Heart left ventricle (tissue), 16 donors: ENCODE results near the gene PPP4R2. TPM values are rescaled to one million over a fixed set of nuclear protein-coding genes. Genes with fewer than 3 reads are reported as not detected.

Source experiments
- ATAC-seq, 4 donors: fragments of 200-7000 bp; cut with Tn5 transposase; one replicate each; pipeline ENCODE4 v1.9.1; 2020 to 2022; ENCODE audit warnings: moderate library complexity in 4 of 4, mild to moderate bottlenecking in 3 of 4, moderate number of reproducible peaks in 1 of 4
- DNase-seq, 5 donors: peaks; one replicate each; pipeline ENCODE4 v3.0.0-alpha.2; 2020
- H3K27ac ChIP-seq, 12 donors: fragments of 200-600 bp; sonication (generic) in 4 of 12; one replicate each; pipeline versions ENCODE4 v1.5.0 to v1.8.0; 2016 to 2022; ENCODE audit warnings: mild to moderate bottlenecking in 2 of 12
- H3K27me3 ChIP-seq, 9 donors: fragments of 200-600 bp; sonication (generic) in 2 of 9; one replicate each; pipeline versions ENCODE4 v1.5.1 to v1.8.0; 2016 to 2022; ENCODE audit warnings: mild to moderate bottlenecking in 3 of 9
- H3K36me3 ChIP-seq, 9 donors: fragments of 200-600 bp; sonication (generic) in 2 of 9; one replicate each; pipeline versions ENCODE4 v1.5.0 to v1.8.0; 2018 to 2022; ENCODE audit warnings: mild to moderate bottlenecking in 2 of 9
- H3K4me1 ChIP-seq, 12 donors: fragments of 200-600 bp; sonication (generic) in 4 of 12; one replicate each; pipeline versions ENCODE4 v1.5.0 to v1.8.0; 2016 to 2022; ENCODE audit warnings: mild to moderate bottlenecking in 3 of 12
- H3K4me3 ChIP-seq, 12 donors: fragments of 200-600 bp; sonication (generic) in 4 of 12; one replicate each; pipeline versions ENCODE4 v1.5.0 to v1.8.0; 2017 to 2022; ENCODE audit warnings: mild to moderate bottlenecking in 9 of 12, moderate library complexity in 4 of 12
- H3K9me3 ChIP-seq, 12 donors: fragments of 200-600 bp; sonication (generic) in 4 of 12; one replicate each; pipeline versions ENCODE4 v1.5.0 to v1.8.0; 2016 to 2022; ENCODE audit warnings: mild to moderate bottlenecking in 1 of 12
- POLR2A ChIP-seq, 2 donors: fragments of 450-650 bp; IDR thresholded peaks; one replicate each; pipeline ENCODE4 v1.6.1; 2017; ENCODE audit warnings: antibody characterized with exemption in 2 of 2, mild to moderate bottlenecking in 2 of 2, moderate library complexity in 2 of 2
- WGBS, 4 donors: extraction: QIAGEN DNeasy Blood & Tissue Kit in 2 of 4; methylation state at CpG; one replicate each; pipeline versions ENCODE4 v1.1.5 to v1.1.7; 2013 to 2018; 5-methylcytosine and 5-hydroxymethylcytosine counted together
- intact Hi-C, 10 donors: fragments of 100-400 bp; cut with DNase I; formaldehyde crosslinking; loops; one replicate each; pipeline versions ENCODE4 v1.11.1 to v1.14.2; 2022
- polyA plus RNA-seq, 2 donors: library from polyadenylated mRNA; stranded (reverse); fragments of 200-250 nt; gene quantifications; one replicate each; pipeline ENCODE4 v1.2.3, GENCODE V29; 2013
- total RNA-seq, 9 donors: library from RNA; depleted of rRNA in 2 of 9; stranded (reverse); fragments of >200 nt in 2 of 9; fragmentation: NEBNext Ultra II Directional in 3 of 9; extraction: Animal tissue kit (Norgen Biotek cat#: 25700) in 3 of 9; gene quantifications; one replicate each; pipeline versions ENCODE4 v1.1.0 to v1.2.4, GENCODE V29; 2016 to 2023
- TF ChIP-seq, protein P1 (sequence below), 12 donors: fragments of 200-600 bp; sonication (generic) in 4 of 12; IDR thresholded peaks; one replicate each; pipeline versions ENCODE4 v1.5.0 to v1.8.0; 2018 to 2022; ENCODE audit warnings: antibody characterized with exemption in 12 of 12, mild to moderate bottlenecking in 5 of 12
- donor health status: ischemic (EF 13 %, LVEDD 7.1; RV severe dilation, severe dysfunction).
- donor health status: healthy with polysubstance abuse.
- donor health status: DM: no; HTN: yes; CAD: no.
- donor health status: DM: no; HTN: no; CAD: no.
- donor health status: ischemic (EF 25% LVEDD 6.9; RV normal size, moderate dysfunction).
- donor health status: ischemic (EF 25% LVEDD 5.7; RV mildly dilated, moderate dysfunction).
- donor health status: healthy.
- donor health status: DM: yes; HTN: yes; CAD: no.
- donor health status: ischemic (EF 35%, LVEDD 5.7; RV mildly dilated, moderate dysfunction).
- donor health status: nonischemic (EF 11% LVEDD 7.7; RV severe dilation, severe dysfunction).
- donor health status: DM: yes; HTN: yes; CAD: no.
- donor health status: PGD.
- donor health status: ischemic (EF 29% LVEDD 5.4; RV normal size, mild dysfunction).
- donor health status: nonischemic (EF 23%, LVEDD 6.1; RV moderate dilation, normal function).

Gene PPP4R2
- total and polyA plus RNA-seq, 11 donors, result 17.0 to 69.7 (median 48.1) TPM

DNA sequence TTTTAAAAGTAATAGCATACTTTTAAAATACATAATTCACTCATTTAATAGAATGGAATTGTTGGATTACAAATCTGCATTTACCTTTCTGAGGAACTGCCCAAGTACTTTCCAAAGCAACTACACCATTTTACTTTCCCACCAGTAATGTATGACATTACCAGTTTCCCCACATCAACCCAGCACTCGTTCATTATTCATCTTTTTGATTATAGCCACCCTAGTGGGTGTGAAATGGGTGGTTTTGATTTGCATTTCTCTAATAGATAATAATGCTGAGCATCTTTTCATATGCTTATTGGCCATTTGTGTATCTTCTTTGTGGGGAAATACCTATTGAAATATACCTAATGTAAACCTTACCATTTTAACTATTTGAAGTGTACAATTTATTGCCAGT, 46.8 kb downstream of the PPP4R2 start:
- ATAC-seq (no peak), DNase-seq (no peak)
- Histone ChIP-seq H3K27ac (no peak overlapping the region), H3K4me3 (no peak overlapping the region), H3K36me3 (peaks cover 0 to 11% (median 3%) of the 10 kb centered on the region in 9 donors), H3K4me1 (peaks cover under 1 to 69% (median 41%) of the 10 kb centered on the region in 12 donors), H3K27me3 (no peaks in the 10 kb centered on the region), H3K9me3 (no peaks in the 10 kb centered on the region)
- no peak for TF ChIP-seq POLR2A (IDR thresholded peaks at IDR 0.05)
- TF ChIP-seq, protein P1, sequence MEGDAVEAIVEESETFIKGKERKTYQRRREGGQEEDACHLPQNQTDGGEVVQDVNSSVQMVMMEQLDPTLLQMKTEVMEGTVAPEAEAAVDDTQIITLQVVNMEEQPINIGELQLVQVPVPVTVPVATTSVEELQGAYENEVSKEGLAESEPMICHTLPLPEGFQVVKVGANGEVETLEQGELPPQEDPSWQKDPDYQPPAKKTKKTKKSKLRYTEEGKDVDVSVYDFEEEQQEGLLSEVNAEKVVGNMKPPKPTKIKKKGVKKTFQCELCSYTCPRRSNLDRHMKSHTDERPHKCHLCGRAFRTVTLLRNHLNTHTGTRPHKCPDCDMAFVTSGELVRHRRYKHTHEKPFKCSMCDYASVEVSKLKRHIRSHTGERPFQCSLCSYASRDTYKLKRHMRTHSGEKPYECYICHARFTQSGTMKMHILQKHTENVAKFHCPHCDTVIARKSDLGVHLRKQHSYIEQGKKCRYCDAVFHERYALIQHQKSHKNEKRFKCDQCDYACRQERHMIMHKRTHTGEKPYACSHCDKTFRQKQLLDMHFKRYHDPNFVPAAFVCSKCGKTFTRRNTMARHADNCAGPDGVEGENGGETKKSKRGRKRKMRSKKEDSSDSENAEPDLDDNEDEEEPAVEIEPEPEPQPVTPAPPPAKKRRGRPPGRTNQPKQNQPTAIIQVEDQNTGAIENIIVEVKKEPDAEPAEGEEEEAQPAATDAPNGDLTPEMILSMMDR (IDR thresholded peaks at IDR 0.05), result no peak
- WGBS, 4 donors, result 54 to 77% (median 68%) methylated on average over 1 of the region's 1 CpG
- intact Hi-C loops, result loop anchor here in 1 of 10 donors (5.0 kb wide), 1 partner anchor 46 kb away; the partner anchor contains the start of gene PPP4R2

DNA sequence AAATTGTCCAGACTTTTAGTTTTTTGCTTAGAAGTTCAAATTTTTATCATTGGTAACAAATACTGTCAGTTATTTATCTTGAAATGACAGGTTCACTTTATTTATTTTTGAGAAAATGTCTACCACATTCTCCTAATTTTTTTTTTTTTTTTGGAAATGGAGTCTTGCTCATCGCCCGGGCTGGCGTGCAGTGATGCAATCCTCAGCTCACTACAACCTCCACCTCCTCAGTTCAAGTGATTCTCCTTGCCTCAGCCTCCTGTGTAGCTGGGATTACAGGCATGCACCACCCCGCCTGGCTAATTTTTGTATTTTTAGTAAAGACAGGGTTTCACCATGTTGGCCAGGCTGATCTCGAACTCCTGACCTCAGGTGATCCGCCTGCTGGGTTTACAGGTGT, 48.8 kb downstream of the PPP4R2 start:
- ATAC-seq (no peak), DNase-seq (no peak)
- Histone ChIP-seq H3K36me3 (peaks cover 0 to 24% (median 13%) of the 10 kb centered on the region in 9 donors), H3K4me3 (no peak overlapping the region), H3K4me1 (peaks cover 0 to 60% (median 34%) of the 10 kb centered on the region in 12 donors), H3K27ac (no peak overlapping the region), H3K27me3 (no peaks in the 10 kb centered on the region), H3K9me3 (no peaks in the 10 kb centered on the region)
- intact Hi-C loops, result no loop called here
- 90 to 97% (median 94%) methylated on average over 6 of the region's 6 CpGs for WGBS, 4 donors
- TF ChIP-seq, protein P1 (IDR thresholded peaks at IDR 0.05), result no peak
- TF ChIP-seq POLR2A (IDR thresholded peaks at IDR 0.05), result no peak

DNA sequence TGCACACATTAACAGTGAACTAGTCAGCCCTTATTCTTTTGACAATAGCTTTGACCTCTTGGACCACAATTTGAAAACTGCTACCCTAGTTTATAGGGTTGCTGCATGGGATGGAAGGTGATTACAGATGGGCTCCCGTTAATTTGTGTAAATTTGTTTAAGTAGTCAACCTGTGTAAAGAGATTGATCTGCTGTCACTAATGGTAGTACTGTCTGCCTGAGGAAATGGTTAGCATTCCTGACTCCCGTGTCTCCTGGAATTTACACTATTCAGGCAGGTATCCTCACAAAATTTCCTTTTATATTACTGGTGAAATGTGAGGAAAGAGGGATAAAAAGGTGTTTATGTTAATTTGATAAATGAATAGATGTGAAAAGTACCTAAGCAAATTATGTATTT, 49.6 kb downstream of the PPP4R2 start:
- WGBS, 4 donors, result 29 to 43% (median 38%) methylated on average over 2 of the region's 2 CpGs
- no peaks in the 10 kb centered on the region for H3K27me3 ChIP-seq

DNA sequence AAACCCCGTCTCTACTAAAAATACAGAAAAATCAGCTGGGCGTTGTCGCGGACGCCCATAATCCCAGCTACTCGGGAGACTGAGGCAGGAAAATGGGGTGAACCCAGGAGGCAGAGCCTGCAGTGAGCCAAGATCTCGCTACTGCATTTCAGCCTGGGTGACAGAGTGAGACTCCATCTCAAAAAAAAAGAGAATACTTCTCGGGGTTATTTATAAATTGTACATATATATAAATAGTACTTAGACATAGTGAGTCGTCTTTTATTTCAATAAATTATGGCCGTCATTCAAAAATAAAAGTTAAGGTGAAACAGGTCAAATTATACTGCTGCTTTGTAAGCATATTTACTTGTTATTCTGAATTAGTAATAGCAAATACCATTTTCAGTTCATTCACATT, 52.7 kb downstream of the PPP4R2 start:
- intact Hi-C loops, result no loop called here

More for the DNA sequence above, 49.6 kb downstream of the PPP4R2 start:
- intact Hi-C loops, result no loop called here
- Histone ChIP-seq H3K27ac (no peak overlapping the region), H3K36me3 (peaks cover 0 to 30% (median 15%) of the 10 kb centered on the region in 9 donors), H3K4me3 (no peak overlapping the region), H3K4me1 (peaks cover 0 to 52% (median 29%) of the 10 kb centered on the region in 12 donors), H3K9me3 (no peaks in the 10 kb centered on the region)
- DNase-seq (no peak), ATAC-seq (no peak)
- no peak for TF ChIP-seq POLR2A (IDR thresholded peaks at IDR 0.05)
- TF ChIP-seq, protein P1 (IDR thresholded peaks at IDR 0.05), result no peak

More for the DNA sequence above, 52.7 kb downstream of the PPP4R2 start:
- WGBS, 4 donors, result 74 to 80% (median 77%) methylated on average over 10 of the region's 10 CpGs
- Histone ChIP-seq H3K4me3 (no peak overlapping the region), H3K27me3 (no peaks in the 10 kb centered on the region), H3K27ac (no peak overlapping the region), H3K36me3 (peaks cover 0 to 33% (median 15%) of the 10 kb centered on the region in 9 donors), H3K9me3 (no peaks in the 10 kb centered on the region), H3K4me1 (peaks cover 0 to 38% (median 15%) of the 10 kb centered on the region in 12 donors)
- ATAC-seq (peak in 1 of 4 donors; percentile 16), DNase-seq (no peak)
- no peak for TF ChIP-seq POLR2A (IDR thresholded peaks at IDR 0.05)
- TF ChIP-seq, protein P1 (IDR thresholded peaks at IDR 0.05), result no peak
